ENCODE data around the gene SULT2B1. TPM values are rescaled to one million over a fixed set of nuclear protein-coding genes. Genes with fewer than 3 reads are reported as not detected.

SULT2B1 gene
- 14.1 to 18.6 TPM (median 16.0 TPM) in 5 replicates for total RNA-seq (2022; extraction: Qiagen RNA extraction)

DNA sequence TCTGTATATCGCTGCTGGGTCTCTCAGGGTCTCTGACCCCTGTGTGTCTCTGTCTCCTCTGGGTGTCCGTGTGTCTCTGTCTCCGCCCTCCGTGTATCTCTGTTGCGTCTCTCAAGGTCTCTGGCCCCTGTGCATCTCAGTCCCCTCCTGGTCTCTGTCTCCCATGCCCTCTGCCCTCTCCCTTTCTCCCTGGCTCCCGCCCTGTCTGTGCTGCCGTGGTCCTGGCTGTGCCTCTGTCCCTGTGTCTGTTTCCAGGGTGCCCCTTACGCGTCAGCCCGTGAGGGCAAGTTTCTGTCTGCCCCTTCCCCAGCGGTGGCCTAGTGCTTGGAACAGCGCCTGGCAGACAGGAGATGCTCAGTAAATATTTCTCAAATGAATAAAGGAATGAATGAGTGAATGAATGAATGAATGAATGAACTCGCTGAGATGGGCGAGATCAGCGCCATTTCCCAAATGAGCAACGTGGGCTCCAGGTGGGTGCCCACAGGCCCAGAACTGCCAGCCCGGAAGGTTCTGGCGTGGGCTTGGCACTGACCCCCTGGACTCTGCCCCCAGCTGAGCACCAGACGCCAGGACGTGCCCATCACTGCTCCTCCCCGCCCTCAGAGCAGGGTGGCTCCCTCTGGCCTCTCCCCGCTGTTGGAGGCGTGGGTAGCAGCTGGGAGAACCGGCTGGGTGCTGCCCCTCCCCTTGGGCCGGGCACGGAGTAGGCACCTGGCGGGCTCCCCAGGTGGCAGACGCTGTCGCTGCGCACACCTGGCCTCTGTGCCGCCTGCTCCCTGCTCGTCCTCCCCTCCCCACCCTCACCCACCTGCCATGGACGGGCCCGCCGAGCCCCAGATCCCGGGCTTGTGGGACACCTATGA lies at the start of gene SULT2B1:
SULT2B1 (plus strand) TSS at position 736 of the 866 bp plus-strand sequence; CDS start at position 817, 81 bp downstream.

DNA sequence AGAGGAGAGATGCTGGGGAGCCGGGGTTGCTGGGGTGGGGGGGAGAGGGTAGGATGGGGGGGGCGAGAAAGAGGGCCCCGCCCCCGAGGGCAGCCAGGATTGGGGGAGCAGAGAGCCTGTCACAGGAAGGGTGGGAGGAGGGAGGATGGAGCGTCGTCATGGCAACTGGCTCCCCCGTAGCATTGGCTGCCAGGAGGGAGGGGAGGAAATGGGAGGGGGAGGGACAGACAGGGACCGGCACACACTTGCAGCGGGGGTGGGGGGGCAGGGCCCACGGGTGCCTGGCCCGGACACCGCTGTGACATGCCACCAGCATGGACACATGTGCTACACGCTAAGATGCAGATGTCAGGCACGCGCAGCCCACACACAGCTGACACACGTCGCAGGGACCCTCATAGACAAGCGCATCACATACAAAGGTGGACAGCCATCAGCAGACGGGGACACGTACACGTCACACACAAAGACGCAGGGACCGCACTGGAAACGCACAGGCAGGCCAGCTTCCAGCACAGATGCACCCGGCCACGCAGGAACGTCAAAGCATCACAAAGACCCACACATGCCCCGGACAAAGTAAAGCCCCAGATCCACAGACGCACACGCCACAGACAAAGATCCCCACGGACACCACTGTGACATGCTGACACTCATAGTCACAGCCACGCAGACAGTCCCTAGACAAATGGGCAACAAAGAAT lies 40.0 kb upstream of the SULT2B1 start, which contains the start of gene LMTK3:
LMTK3 (minus strand) TSS at position 36 of the 704 bp plus-strand sequence. CDS start 259 bp downstream, outside the sequence.

DNA sequence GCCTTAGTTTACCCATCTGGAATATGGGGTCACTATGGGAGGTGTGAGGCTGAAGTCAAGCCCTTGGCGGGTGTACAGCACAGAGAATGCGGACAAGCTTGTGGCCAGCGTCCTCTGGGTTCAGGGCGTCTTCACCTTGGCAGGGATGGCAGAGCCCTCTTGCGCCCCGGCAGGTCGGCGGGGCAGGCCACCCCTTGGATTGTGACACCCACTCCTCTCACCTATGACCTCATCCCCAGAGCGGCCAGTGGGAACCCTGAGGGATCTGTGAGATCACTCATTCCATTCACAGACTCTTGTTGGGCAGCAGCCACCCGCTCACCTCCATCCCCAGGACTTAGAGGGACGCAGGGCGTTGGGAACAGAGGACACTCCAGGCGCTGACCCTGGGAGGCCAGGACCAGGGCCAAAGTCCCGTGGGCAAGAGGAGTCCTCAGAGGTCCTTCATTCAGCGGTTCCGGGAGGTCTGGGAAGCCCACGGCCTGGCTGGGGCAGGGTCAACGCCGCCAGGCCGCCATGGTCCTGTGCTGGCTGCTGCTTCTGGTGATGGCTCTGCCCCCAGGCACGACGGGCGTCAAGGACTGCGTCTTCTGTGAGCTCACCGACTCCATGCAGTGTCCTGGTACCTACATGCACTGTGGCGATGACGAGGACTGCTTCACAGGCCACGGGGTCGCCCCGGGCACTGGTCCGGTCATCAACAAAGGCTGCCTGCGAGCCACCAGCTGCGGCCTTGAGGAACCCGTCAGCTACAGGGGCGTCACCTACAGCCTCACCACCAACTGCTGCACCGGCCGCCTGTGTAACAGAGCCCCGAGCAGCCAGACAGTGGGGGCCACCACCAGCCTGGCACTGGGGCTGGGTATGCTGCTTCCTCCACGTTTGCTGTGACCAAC lies 54.7 kb downstream of the SULT2B1 start, which contains the start of gene SPACA4:
SPACA4 (plus strand) TSS at position 280 of the 896 bp plus-strand sequence; CDS start at position 517, 237 bp downstream.

DNA sequence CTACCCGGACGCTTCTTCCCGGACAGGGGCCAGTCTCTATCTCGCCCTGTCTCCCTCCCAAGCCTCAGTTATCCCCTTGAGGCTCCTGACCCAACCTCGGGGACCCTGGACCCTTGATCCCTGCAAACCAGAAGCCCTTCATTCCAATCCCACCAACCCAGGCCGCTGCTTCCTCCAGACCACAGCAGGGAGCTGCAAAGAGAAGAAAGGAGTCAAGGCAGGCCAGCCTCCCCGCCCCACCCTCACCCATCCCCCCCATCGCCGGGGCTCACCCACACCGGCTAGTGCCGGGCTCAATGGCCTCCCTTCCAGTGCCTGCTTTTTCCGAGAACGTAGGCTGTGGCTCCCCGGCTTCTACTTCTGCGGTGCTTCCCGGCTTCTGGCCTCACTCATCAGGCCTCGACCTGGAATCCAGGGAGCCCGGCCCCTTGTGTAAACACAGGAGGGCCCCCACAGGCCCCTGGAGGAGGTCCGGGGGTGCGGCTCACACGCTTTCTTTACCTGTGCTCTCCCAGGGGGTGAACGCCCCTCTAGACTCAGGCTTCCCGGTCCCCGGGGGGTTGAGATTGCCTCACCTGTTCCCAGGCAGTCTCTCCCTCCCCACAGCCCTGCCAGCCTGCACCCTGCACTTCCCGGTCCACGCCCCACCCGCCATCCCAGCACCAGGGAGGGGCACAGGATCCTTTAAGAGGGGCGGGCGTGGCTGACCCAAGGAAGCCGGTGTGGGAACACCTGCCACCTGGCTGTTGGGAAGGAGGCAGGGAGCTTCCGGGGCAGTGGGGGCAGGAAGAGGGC lies 62.7 kb downstream of the SULT2B1 start, which contains the start of gene FAM83E:
FAM83E (minus strand) TSS at position 641 of the 795 bp plus-strand sequence. CDS start 1,704 bp downstream, outside the sequence.

DNA sequence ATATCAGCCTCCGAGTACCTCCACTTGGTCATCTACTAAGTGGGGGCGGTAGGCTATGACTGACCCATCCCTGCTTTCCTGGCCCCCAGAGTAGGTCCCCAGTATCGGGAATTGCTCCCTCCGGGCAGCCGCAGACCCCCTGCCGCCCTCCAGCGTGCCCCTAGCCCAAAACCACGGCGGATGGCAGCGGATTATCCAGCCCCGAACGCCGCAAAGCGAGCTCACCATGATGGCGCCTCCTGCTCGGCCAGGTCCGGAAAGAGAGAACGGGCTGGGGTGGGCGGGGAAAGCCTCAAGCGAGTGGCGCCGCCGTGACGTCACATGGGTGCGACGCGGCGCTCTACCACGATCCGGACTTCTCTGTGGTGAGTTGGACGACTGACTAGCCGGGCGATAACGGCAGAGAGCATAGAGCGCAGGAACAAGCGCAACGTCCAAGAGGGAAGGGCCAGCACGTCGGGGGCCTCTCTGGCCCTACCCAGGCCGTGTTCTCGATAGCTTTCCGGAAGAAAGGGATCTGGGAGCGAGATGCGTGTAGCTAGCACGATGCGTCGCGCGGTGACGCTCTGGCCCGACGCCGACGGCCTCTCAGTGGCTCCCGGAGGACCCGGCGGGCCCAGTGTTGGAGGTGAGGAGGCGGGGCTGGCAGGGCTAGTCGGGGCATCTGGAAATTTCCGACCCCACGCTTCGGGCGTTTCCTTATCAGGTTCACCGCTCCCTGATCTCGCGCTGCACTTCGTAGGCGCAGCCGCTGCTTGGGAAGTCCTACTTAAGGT lies 67.1 kb downstream of the SULT2B1 start, which contains the start of the genes RPL18 and SPHK2:
RPL18 (minus strand) TSS at position 263 of the 776 bp plus-strand sequence; CDS start at position 228, 35 bp downstream.
SPHK2 (plus strand) TSS at position 591 of the 776 bp plus-strand sequence. CDS start 1,009 bp downstream, outside the sequence.

DNA sequence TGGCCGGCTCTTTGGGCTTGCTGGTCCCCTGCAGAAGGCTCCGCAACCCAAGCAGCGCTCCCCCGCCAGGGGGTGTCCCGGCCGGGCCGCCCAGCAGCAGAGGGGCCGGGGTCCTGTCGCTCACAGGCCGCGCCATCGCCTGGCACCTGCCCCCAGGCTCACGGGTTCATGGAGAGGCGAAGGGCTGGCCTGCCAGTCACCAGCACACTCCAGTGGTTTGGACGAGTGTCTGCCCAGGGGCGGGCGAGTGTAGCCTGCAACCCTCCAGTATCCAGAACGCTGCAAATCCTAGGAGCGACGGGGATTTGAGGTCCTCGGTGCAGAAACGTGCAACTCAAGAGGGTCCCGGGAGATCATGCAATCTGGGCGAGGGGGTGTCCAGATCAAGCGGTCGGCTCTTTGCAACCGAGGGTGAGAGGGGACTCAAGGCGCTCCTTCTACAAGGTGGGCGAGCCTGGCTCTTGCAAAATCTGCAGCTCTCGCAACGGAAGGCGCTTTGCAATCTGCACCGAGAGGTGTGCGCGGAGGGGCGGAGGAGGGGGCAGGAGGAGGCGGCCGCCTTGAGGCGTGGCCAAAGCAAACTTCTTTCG lies 85.0 kb downstream of the SULT2B1 start, which contains the start of gene DBP:
DBP (minus strand) TSS at position 521 of the 590 bp plus-strand sequence; CDS start at position 136, 385 bp downstream.

DNA sequence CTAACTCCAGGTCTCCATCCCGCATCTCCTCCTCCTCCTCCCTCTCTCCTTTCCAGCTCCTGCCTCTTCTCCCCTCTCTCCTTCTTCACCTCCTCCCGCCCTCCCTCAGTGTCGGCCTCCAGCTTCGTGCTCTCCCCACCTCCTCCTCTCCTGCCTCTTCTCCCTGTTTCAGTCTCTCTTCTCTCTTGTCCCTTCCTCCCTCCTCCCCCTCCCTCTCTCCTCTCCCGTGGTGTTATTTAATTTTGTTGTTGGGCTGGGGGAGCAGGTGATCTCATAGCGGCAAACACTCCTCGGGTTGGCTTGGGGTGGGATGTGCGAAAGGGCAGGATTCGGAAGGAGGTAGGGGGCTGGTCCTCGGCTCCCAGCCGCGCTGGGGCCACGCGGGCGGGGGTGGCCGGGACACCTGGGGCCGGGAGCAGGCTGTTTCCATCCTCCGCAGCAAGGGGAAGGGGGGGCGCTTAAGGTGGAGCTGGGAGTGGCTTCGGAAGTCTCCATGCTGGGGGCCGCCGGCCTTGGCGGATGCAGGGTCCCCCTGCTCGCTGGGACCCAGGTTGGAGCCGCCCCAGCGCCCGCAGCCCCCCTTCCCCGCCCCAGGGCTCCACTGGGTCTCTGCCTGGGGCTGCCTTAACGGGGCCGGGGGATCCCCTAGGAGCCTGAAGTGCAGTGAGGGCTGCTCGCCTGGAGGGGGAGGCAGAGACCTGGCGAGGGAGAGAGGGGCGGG lies 94.2 kb downstream of the SULT2B1 start, which contains the start of gene CA11:
CA11 (minus strand) TSS at position 187 of the 721 bp plus-strand sequence. CDS start 555 bp downstream, outside the sequence.

Other genes with a start within 250 kb of the SULT2B1 start
- 431 to 510 TPM (median 452 TPM) in 5 replicates for gene EMP3, start 226.6 kb upstream of the SULT2B1 start, total RNA-seq (2022; extraction: Qiagen RNA extraction)
- 2.4 to 6.2 TPM (median 3.8 TPM) in 5 replicates for gene TMEM143, start 188.2 kb upstream of the SULT2B1 start, total RNA-seq (2022; extraction: Qiagen RNA extraction)
- gene SYNGR4, start 187.8 kb upstream of the SULT2B1 start, total RNA-seq (2022; extraction: Qiagen RNA extraction) = 2.1 to 4.6 TPM (median 2.9 TPM) in 5 replicates
- gene KDELR1, start 160.6 kb upstream of the SULT2B1 start, total RNA-seq (2022; extraction: Qiagen RNA extraction) = 356 to 429 TPM (median 400 TPM) in 5 replicates
- 5.5 to 9.7 TPM (median 8.9 TPM) in 5 replicates for gene GRIN2D, start 158.5 kb upstream of the SULT2B1 start, total RNA-seq (2022; extraction: Qiagen RNA extraction)
- 97.2 to 126 TPM (median 111 TPM) in 5 replicates for gene GRWD1, start 106.2 kb upstream of the SULT2B1 start, total RNA-seq (2022; extraction: Qiagen RNA extraction)
- gene KCNJ14, start 96.6 kb upstream of the SULT2B1 start, total RNA-seq (2022; extraction: Qiagen RNA extraction) = 0.77 to 2.1 TPM (median 1.1 TPM) in 5 replicates
- 55.3 to 69.3 TPM (median 62.3 TPM) in 5 replicates for gene CYTH2, start 82.8 kb upstream of the SULT2B1 start, total RNA-seq (2022; extraction: Qiagen RNA extraction)
- gene LMTK3, start 40.3 kb upstream of the SULT2B1 start, total RNA-seq (2022; extraction: Qiagen RNA extraction) = 2.1 to 5.4 TPM (median 4.9 TPM) in 5 replicates
- gene SPACA4, start 54.6 kb downstream of the SULT2B1 start, total RNA-seq (2022; extraction: Qiagen RNA extraction) = not detected in 5 replicates
- 0.14 to 0.42 TPM (median 0.22 TPM) in 5 replicates for gene FAM83E, start 62.9 kb downstream of the SULT2B1 start, total RNA-seq (2022; extraction: Qiagen RNA extraction)
- 3,098 to 3,568 TPM (median 3,229 TPM) in 5 replicates for gene RPL18, start 67.0 kb downstream of the SULT2B1 start, total RNA-seq (2022; extraction: Qiagen RNA extraction)
- gene SPHK2, start 67.3 kb downstream of the SULT2B1 start, total RNA-seq (2022; extraction: Qiagen RNA extraction) = 10.0 to 16.5 TPM (median 13.6 TPM) in 5 replicates
- 1.0 to 2.9 TPM (median 2.5 TPM) in 5 replicates for gene DBP, start 85.2 kb downstream of the SULT2B1 start, total RNA-seq (2022; extraction: Qiagen RNA extraction)
- 7.9 to 13.4 TPM (median 9.7 TPM) in 5 replicates for gene CA11, start 94.0 kb downstream of the SULT2B1 start, total RNA-seq (2022; extraction: Qiagen RNA extraction)
- 0.07 to 0.19 TPM (median 0.10 TPM) in 4 of 5 replicates, not detected in the other for gene NTN5, start 120.8 kb downstream of the SULT2B1 start, total RNA-seq (2022; extraction: Qiagen RNA extraction)
- gene FUT2, start 143.8 kb downstream of the SULT2B1 start, total RNA-seq (2022; extraction: Qiagen RNA extraction) = not detected in 5 replicates
- 0.18 to 0.42 TPM (median 0.34 TPM) in 5 replicates for gene MAMSTR, start 167.6 kb downstream of the SULT2B1 start, total RNA-seq (2022; extraction: Qiagen RNA extraction)
- gene RASIP1, start 188.4 kb downstream of the SULT2B1 start, total RNA-seq (2022; extraction: Qiagen RNA extraction) = 0.43 to 0.82 TPM (median 0.59 TPM) in 5 replicates
- gene IZUMO1, start 194.7 kb downstream of the SULT2B1 start, total RNA-seq (2022; extraction: Qiagen RNA extraction) = not detected in 5 replicates
- 0.04 to 0.10 TPM (median 0.05 TPM) in 5 replicates for gene FUT1, start 200.5 kb downstream of the SULT2B1 start, total RNA-seq (2022; extraction: Qiagen RNA extraction)
- not detected in 5 replicates for gene FGF21, start 203.4 kb downstream of the SULT2B1 start, total RNA-seq (2022; extraction: Qiagen RNA extraction)

Measured in A549 treated with Mapracorat at 1 μM for 4 hours (cell line).